CD4-positive, alpha-beta T cell (primary cell): Measurements from ENCODE around the gene CEMIP2. TPM values are rescaled to one million over a fixed set of nuclear protein-coding genes. Genes with fewer than 3 reads are reported as not detected.

ENCODE experiments used
- ATAC-seq: fragments of 200-7000 bp; cut with Tn5 transposase; one replicate; pipeline ENCODE4 v1.10.0; 2022; ENCODE audit warnings: mild to moderate bottlenecking; ENCODE audit not compliant: poor library complexity
- CTCF ChIA-PET: fragments of 350-600 bp; sonication (Branson Sonifier 250); formaldehyde crosslinking; loops from one replicate; lab custom pipeline; 2021; ENCODE audit warnings: antibody characterized with exemption, inconsistent platforms; lab: Charles Lee
- POLR2A ChIA-PET: fragments of 350-600 bp; sonication (Branson Sonifier 250); formaldehyde crosslinking; loops from one replicate; lab custom pipeline; 2021; ENCODE audit warnings: antibody characterized with exemption, inconsistent platforms; lab: Charles Lee
- DNase-seq, 14 experiments: peaks; one replicate each; pipeline ENCODE4 v3.0.0-alpha.2; 2013 to 2020; ENCODE audit warnings: mixed read lengths in 2 of 14
- H3K27ac ChIP-seq, 2 donors: one replicate each; pipeline versions ENCODE4 v1.5.1 to v1.7.0; 2013; ENCODE audit warnings: low read length in 2 of 2, low read depth in 1 of 2, mild to moderate bottlenecking in 1 of 2
- H3K27me3 ChIP-seq, 2 experiments: 1 replicate in 1 of 2; 2 replicates in 1 of 2; pipeline versions ENCODE4 v1.6.1 to v1.7.0; 2013; ENCODE audit warnings: low read length in 2 of 2, control low read depth in 1 of 2, mild to moderate bottlenecking in 1 of 2, moderate library complexity in 1 of 2; ENCODE audit not compliant: insufficient read depth in 2 of 2, control insufficient read depth in 1 of 2
- H3K36me3 ChIP-seq: one replicate; pipeline ENCODE4 v1.6.1; 2013; ENCODE audit warnings: low read length, control low read depth; ENCODE audit not compliant: insufficient read depth
- H3K4me1 ChIP-seq: one replicate; pipeline ENCODE4 v1.6.1; 2013; ENCODE audit warnings: low read length, control low read depth; ENCODE audit not compliant: insufficient read depth
- H3K4me3 ChIP-seq: one replicate; pipeline ENCODE4 v1.5.1; 2013; ENCODE audit warnings: mild to moderate bottlenecking, low read length, moderate library complexity
- H3K9me3 ChIP-seq, 2 experiments: 1 replicate in 1 of 2; 2 replicates in 1 of 2; pipeline versions ENCODE4 v1.6.1 to v1.7.0; 2013; ENCODE audit warnings: low read length in 2 of 2, mild to moderate bottlenecking in 2 of 2, control low read depth in 1 of 2, moderate library complexity in 1 of 2; ENCODE audit not compliant: control insufficient read depth in 1 of 2, insufficient read depth in 1 of 2
- H3K27ac Mint-ChIP-seq: one replicate; pipeline ENCODE4 v1.8.0; 2020; ENCODE audit warnings: mixed read lengths
- H3K27me3 Mint-ChIP-seq: one replicate; pipeline ENCODE4 v1.8.0; 2021; ENCODE audit warnings: mixed read lengths
- H3K36me3 Mint-ChIP-seq: one replicate; pipeline ENCODE4 v1.8.0; 2021; ENCODE audit warnings: low read depth, mixed read lengths
- H3K4me1 Mint-ChIP-seq: one replicate; pipeline ENCODE4 v1.8.0; 2021; ENCODE audit warnings: low read depth, mixed read lengths
- H3K4me3 Mint-ChIP-seq: one replicate; pipeline ENCODE4 v1.8.0; 2020; ENCODE audit warnings: mild to moderate bottlenecking, mixed read lengths
- H3K9me3 Mint-ChIP-seq: one replicate; pipeline ENCODE4 v1.8.0; 2020; ENCODE audit warnings: mixed read lengths
- CTCF ChIP-seq: fragments of 200-600 bp; IDR thresholded peaks from one replicate; pipeline ENCODE4 v1.8.0; 2022; ENCODE audit warnings: antibody characterized with exemption, mild to moderate bottlenecking
- intact Hi-C, 2 experiments: fragments of 100-400 bp; cut with DNase I in 1 of 2; cut with micrococcal nuclease in 1 of 2; formaldehyde crosslinking; loops; one replicate each; pipeline versions ENCODE4 v1.15.1 to v1.9.0; 2023 to 2025; cut with DNase I, micrococcal nuclease
- total RNA-seq, 174 experiments: library from RNA in 2 of 174; stranded (reverse) in 2 of 174; gene quantifications; one replicate each; pipeline ENCODE4 v1.2.3 and lab custom pipeline; 2021 to 2026

CEMIP2 gene
- total RNA-seq, 2 experiments from 2014 or later: 301 to 305 TPM

GRCh38 chr9:71814226-71814625 is 45.9 kb upstream of the CEMIP2 start:
- Histone ChIP-seq H3K36me3 (no peaks in the 10 kb centered on the region), H3K27ac (no peak overlapping the region), H3K27me3 (no peaks in the 10 kb centered on the region), H3K9me3 (no peaks in the 10 kb centered on the region), H3K4me3 (no peak overlapping the region), H3K4me1 (peaks cover 4% of the 10 kb centered on the region)
- Mint-ChIP-seq H3K9me3 (no peaks in the 10 kb centered on the region), H3K4me1 (peaks cover 21% of the 10 kb centered on the region), H3K27me3 (no peaks in the 10 kb centered on the region), H3K4me3 (no peak overlapping the region), H3K36me3 (no peaks in the 10 kb centered on the region), H3K27ac (no peak overlapping the region)
- TF ChIP-seq CTCF: no peak
- no peak for ATAC-seq
- DNase-seq: no peak
- POLR2A ChIA-PET: interaction anchor here (1.1 kb wide), 1 partner anchor 22 kb away, joined by 5 read pairs; no protein-coding TSS in a partner anchor
- intact Hi-C loops: no loop called here
- CTCF ChIA-PET: no interaction called here

GRCh38 chr9:71812385-71812784 is 44.1 kb upstream of the CEMIP2 start:
- no peaks in the 10 kb centered on the region for H3K9me3 Mint-ChIP-seq
- H3K4me1 Mint-ChIP-seq: peaks cover 22% of the 10 kb centered on the region
- intact Hi-C loops: no loop called here
- no peak overlapping the region for H3K4me3 ChIP-seq
- no peak for ATAC-seq
- no peaks in the 10 kb centered on the region for H3K27me3 ChIP-seq
- H3K36me3 ChIP-seq: no peaks in the 10 kb centered on the region
- no peak overlapping the region for H3K27ac ChIP-seq
- H3K4me3 Mint-ChIP-seq: no peak overlapping the region
- no peaks in the 10 kb centered on the region for H3K9me3 ChIP-seq
- H3K36me3 Mint-ChIP-seq: no peaks in the 10 kb centered on the region
- POLR2A ChIA-PET: interaction anchor here (1.4 kb wide), 1 partner anchor 29 kb away, joined by 4 read pairs; no protein-coding TSS in a partner anchor
- no peak overlapping the region for H3K27ac Mint-ChIP-seq
- peaks cover 4% of the 10 kb centered on the region for H3K4me1 ChIP-seq
- DNase-seq: no peak
- CTCF ChIA-PET: no interaction called here
- H3K27me3 Mint-ChIP-seq: no peaks in the 10 kb centered on the region
- TF ChIP-seq CTCF: no peak

- intact Hi-C loops: no loop called here
- peaks cover 10% of the 10 kb centered on the region for H3K4me1 ChIP-seq
- Mint-ChIP-seq H3K4me1 (peaks cover 14% of the 10 kb centered on the region), H3K4me3 (no peak overlapping the region), H3K27me3 (no peaks in the 10 kb centered on the region), H3K9me3 (no peaks in the 10 kb centered on the region), H3K36me3 (no peaks in the 10 kb centered on the region), H3K27ac (no peak overlapping the region)
- no peak overlapping the region for H3K4me3 ChIP-seq
- TF ChIP-seq CTCF: no peak
- H3K9me3 ChIP-seq: no peaks in the 10 kb centered on the region
- DNase-seq (no peak), ATAC-seq (no peak)
- H3K36me3 ChIP-seq: no peaks in the 10 kb centered on the region
- ChIA-PET POLR2A (interaction anchor here (1.7 to 2.8 kb wide), 3 partner anchors 10 to 27 kb away, joined by 5 to 17 read pairs (median 11); no protein-coding TSS in a partner anchor), CTCF (interaction anchor here (1.3 to 6.7 kb wide), 6 partner anchors 11 to 217 kb away, joined by 3 to 34 read pairs (median 10); no protein-coding TSS in a partner anchor)
- H3K27me3 ChIP-seq: no peaks in the 10 kb centered on the region
- H3K27ac ChIP-seq: no peak overlapping the region
These were observed 39.8 kb upstream of the CEMIP2 start for GRCh38 chr9:71808068-71808467.
